Raji (cell line): ENCODE data around the gene CCL2.

ENCODE experiments used
- POLR2A ChIP-seq: IDR thresholded peaks from 2 replicates; pipeline ENCODE4 v1.6.1; 2011; ENCODE audit warnings: low read depth, low read length, control low read depth; ENCODE audit not compliant: insufficient read depth

The CCL2 gene

DNA sequence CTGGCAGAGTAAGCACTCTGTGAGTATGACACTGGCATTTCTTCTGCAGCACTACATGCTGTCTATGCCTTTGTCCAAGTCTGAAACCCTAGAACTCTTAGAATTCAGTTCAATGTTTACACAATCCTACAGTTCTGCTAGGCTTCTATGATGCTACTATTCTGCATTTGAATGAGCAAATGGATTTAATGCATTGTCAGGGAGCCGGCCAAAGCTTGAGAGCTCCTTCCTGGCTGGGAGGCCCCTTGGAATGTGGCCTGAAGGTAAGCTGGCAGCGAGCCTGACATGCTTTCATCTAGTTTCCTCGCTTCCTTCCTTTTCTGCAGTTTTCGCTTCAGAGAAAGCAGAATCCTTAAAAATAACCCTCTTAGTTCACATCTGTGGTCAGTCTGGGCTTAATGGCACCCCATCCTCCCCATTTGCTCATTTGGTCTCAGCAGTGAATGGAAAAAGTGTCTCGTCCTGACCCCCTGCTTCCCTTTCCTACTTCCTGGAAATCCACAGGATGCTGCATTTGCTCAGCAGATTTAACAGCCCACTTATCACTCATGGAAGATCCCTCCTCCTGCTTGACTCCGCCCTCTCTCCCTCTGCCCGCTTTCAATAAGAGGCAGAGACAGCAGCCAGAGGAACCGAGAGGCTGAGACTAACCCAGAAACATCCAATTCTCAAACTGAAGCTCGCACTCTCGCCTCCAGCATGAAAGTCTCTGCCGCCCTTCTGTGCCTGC, at the start of gene CCL2:
CCL2 (plus strand) TSS at position 635 of the 730 bp plus-strand sequence; CDS start at position 700, 65 bp downstream.
- TF ChIP-seq POLR2A: no peak

DNA sequence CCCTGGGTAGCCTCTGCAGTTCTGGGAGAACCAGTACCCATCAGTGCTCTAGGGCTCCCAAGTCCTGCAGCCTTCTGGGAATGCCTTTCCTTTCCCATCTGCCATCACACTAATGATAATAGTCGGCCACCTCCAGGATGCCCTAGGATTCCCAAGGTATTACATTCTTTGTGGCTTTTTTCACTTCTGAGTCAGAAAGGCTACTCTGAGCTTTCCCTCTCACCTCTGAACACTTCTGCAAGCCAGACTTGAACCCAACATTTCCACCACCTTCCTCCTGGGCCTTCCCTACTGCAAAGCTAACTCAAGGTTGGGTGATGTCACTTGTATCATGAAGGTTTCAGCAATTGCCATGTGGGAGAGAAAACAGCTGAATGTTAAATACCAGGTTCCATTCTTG, 49.7 kb upstream of the CCL2 start:
- TF ChIP-seq POLR2A: no peak

DNA sequence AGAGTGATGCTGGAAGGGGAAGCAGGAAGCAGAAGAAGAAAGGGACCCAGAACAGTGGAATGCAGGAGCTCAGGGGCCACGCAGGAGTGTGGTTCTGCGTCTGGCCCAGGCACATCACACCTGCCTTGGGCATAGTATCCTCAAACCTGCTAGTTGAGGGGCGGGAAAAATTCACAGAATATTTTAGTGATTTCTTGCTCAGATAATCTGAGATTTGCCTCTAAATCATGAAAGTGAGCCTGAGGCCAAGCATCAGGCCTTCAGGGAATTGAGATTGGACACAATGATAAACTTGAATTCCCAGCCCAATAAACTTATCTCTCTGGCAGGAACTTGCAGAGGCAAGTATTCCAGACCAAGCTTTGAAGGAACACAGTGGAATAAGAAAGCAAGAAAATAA, 48.5 kb upstream of the CCL2 start:
- no peak for TF ChIP-seq POLR2A

DNA sequence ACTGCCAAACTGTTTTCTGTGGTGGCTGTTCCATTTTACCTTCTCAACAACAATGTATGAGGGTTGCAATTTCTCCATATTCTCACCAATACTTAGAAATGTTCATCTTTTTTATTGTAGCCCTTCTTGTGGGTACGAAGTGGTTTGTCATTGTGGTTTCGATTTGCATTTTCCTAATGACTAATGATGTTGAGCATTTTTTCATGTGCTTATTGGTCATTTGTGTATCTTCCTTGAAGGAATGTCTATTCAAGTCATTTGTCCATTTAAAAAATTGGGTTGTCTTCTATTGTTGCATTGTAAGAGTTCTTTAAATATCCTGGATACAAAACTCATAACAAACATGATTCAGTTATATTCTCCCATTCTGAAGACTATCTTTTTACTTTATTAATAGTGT, 47.5 kb upstream of the CCL2 start:
- TF ChIP-seq POLR2A: no peak

DNA sequence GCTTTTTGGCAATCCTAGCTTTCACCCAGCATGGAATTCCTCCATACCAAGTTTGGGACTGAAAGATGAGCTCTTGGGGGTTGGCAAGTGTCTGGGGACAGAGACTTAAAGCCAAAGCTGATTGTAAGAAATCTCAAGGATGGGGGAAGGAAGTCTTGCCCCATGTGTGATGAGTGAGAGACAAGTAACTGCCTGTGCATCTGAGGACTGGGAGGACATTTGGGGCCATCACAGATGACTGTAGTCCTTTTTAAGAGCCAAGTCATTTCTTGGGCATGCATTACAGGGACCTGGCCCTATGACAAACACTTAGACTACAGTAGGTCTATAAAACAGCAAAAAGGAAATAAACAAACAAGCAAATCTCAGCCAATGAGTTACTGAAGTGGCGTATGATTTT, 36.3 kb upstream of the CCL2 start:
- TF ChIP-seq POLR2A: no peak

- no peak for TF ChIP-seq POLR2A
These were observed 35.7 kb upstream of the CCL2 start for GRCh38 chr17:34219405-34219804.

- TF ChIP-seq POLR2A: no peak
These were observed 34.9 kb upstream of the CCL2 start for GRCh38 chr17:34220045-34220751.

- TF ChIP-seq POLR2A: no peak
These were observed 34.2 kb upstream of the CCL2 start for GRCh38 chr17:34220752-34221395.

DNA sequence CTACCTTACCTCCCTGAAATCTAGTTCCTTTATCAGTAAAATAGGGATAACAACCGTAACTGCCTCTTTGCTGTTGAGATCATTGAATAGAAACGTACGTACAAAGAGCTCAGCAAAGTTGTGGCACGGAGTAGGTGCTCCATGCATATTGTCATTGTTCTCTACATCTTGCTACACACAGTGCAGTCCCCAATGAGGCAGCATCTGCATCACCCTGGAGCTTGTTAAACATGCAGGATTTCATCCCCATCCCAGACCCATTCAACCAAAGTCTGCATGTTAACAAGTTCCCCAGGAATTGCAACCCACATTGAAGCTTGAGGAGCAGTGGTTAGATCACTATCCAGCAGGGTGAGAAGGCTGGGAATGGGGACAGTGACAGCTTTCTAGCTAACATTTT, 33.7 kb upstream of the CCL2 start:
- TF ChIP-seq POLR2A: no peak

- no peak for TF ChIP-seq POLR2A
These were observed 32.2 kb upstream of the CCL2 start for GRCh38 chr17:34222722-34223497.

DNA sequence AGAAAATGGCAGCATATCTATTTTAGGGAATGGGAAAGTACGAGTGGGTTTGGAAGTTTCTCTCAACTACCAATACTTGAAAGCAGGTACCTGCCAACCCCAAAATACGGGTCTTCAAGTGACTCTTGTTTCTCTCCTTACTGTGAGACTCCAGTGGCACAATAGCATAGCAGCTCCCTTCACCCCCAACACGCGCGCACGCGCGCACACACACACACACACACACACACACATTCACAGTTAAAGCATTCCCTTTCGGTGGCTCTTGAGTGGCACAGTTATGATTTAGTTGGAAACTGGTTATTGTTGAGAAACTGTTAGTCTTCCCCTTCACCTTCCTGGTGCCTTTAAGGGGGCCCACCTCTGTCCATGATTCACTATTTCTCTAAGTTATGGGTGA, 30.0 kb upstream of the CCL2 start:
- TF ChIP-seq POLR2A: no peak

DNA sequence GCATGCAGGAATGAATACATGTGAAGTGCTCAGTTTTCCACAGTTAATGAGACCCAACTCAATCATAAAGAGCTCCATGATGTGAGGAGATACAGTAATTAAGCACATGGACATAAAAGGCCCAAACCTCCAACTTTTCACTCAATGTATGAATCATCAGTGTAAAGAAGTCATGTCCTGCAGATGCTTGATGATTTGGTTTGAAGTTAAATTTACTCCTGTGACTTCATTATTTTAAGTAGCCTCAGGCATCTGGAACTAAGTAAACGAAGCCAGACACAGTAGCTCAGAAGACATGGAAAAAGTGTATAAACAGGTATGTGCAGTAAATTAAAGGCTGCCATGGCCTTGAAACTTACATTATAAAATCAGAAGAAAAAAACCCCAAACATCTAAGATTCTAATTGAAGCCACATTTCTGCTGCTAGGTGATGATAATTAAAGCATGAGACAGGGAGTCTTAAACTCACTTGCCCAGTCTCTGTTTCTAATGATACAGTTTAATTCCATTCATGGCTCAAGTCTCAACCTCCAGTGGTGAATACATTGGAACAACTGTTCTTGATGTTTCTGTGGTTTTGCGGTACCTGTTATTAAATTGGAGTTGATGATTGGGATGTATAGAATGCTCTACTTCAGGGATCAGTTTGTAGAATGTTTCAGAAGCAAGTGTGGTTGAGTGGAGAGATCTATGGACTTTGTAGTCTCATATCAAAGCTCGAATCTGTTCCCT, 28.9 kb upstream of the CCL2 start:
- TF ChIP-seq POLR2A: no peak

- TF ChIP-seq POLR2A: no peak
These were observed 28.4 kb upstream of the CCL2 start for GRCh38 chr17:34226744-34227034.

- TF ChIP-seq POLR2A: no peak
These were observed 27.4 kb upstream of the CCL2 start for GRCh38 chr17:34227707-34228106.

- TF ChIP-seq POLR2A: no peak
These were observed 26.3 kb upstream of the CCL2 start for GRCh38 chr17:34228781-34229180.

DNA sequence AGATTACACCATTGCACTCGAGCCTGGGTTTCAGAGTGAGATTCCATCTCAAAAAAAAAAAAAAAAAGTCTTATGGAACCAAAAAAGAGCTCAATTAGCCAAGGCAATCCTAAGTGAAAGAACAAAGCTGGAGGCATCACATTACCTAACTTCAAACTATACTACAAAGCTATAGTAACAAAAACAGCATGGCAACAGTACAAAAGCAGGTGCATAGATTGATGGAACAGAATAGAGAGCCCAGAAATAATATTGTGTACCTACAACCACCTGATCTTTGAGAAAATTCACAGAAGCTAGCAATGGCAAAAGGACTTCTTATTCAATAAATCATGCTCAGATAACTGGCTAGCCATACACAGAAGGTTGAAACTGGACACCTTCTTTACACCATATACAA, 24.7 kb upstream of the CCL2 start:
- TF ChIP-seq POLR2A: no peak

DNA sequence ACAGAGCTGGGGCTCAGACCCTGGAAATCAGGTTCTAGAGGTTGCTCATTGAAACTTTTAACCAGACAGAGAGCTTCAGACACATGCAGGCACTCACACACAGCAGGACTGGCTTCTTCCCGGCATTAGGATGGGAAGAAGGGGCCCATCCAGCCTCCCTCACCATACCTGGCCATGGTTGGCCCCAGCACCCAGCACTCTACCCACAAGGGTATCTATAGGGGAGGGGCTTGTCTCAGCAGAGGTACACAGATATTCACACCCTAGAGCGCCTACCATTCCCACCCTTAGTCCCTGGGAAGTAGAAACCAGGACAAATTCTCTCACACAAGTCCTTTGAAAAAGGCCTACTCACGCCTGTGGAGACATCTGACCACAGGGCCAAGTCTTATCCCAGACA, 20.5 kb upstream of the CCL2 start:
- TF ChIP-seq POLR2A: no peak
